GM10266 (cell line): ENCODE data around the gene HVCN1.
"Not testable (repeated sequence)": the region's sequence is repeated elsewhere in the genome, so short reads cannot be mapped to it uniquely, and the experiment has no call there.

Source experiments
- DNase-seq: peaks from one replicate; pipeline ENCODE4 v3.0.0; 2012; ENCODE audit errors: extremely low spot score
- CTCF ChIP-seq: IDR thresholded peaks from 2 replicates; pipeline ENCODE4 v1.5.1; 2012; ENCODE audit warnings: mild to moderate bottlenecking, low read depth; ENCODE audit not compliant: control insufficient read depth, insufficient read depth; ENCODE audit errors: missing control alignments

HVCN1 gene

GRCh38 chr12:110667671-110668070, 21.2 kb downstream of the HVCN1 start:
- no peak for DNase-seq
- no peak for TF ChIP-seq CTCF

- TF ChIP-seq CTCF: no peak
- DNase-seq: no peak
These were observed 22.0 kb downstream of the HVCN1 start for GRCh38 chr12:110666892-110667291.

GRCh38 chr12:110661337-110661972, 27.5 kb downstream of the HVCN1 start:
- peak; percentile 72 for DNase-seq
- no peak for TF ChIP-seq CTCF

GRCh38 chr12:110658878-110659277, 30.0 kb downstream of the HVCN1 start:
- TF ChIP-seq CTCF: no peak

GRCh38 chr12:110658242-110658641, 30.7 kb downstream of the HVCN1 start:
- no peak for DNase-seq
- TF ChIP-seq CTCF: no peak

More at GRCh38 chr12:110658878-110659277, 30.0 kb downstream of the HVCN1 start:
- no peak for DNase-seq

- no peak for TF ChIP-seq CTCF
- DNase-seq: no peak
These were observed 31.2 kb downstream of the HVCN1 start for GRCh38 chr12:110657747-110658146.

- no peak for DNase-seq
- TF ChIP-seq CTCF: no peak
These were observed 32.8 kb downstream of the HVCN1 start for GRCh38 chr12:110656071-110656655.

GRCh38 chr12:110654238-110654637, 34.7 kb downstream of the HVCN1 start:
- not testable (repeated sequence) for DNase-seq
